T47D (cell line): Measurements from ENCODE around the gene DSCAML1.

Source experiments
- DNase-seq, 2 experiments: peaks; one replicate each; pipeline versions ENCODE4 v3.0.0 to v3.0.0-alpha.2; 2011 to 2012; ENCODE audit warnings: low read depth in 1 of 2, low spot score in 1 of 2
- JUND ChIP-seq: IDR thresholded peaks from 2 replicates; pipeline ENCODE4 v1.6.1; 2012; ENCODE audit warnings: low read depth
- in situ Hi-C: cut with HindIII; loops from 2 replicates; pipeline ENCODE4 v1.10.0; 2016; ENCODE audit warnings: low sequenced_read_pairs, low pct_unique_long_range_greater_than_20kb

DSCAML1 gene

GRCh38 chr11:117443266-117444186 lies 353.5 kb downstream of the DSCAML1 start:
- in situ Hi-C loops, result loop anchor here (25.0 kb wide), 1 partner anchor 369 kb away; the partner anchor contains the start of gene FXYD2
- no peak for TF ChIP-seq JUND
- peak; percentile 49 for DNase-seq

GRCh38 chr11:117442869-117443239 lies 354.2 kb downstream of the DSCAML1 start:
- in situ Hi-C loops, result loop anchor here (25.0 kb wide), 1 partner anchor 369 kb away; the partner anchor contains the start of gene FXYD2
- TF ChIP-seq JUND, result no peak

GRCh38 chr11:117442049-117442868 lies 354.8 kb downstream of the DSCAML1 start:
- TF ChIP-seq JUND, result no peak
- DNase-seq, result no peak
- in situ Hi-C loops, result loop anchor here (25.0 kb wide), 1 partner anchor 370 kb away; the partner anchor contains the start of gene FXYD2

More at GRCh38 chr11:117442869-117443239, 354.2 kb downstream of the DSCAML1 start:
- DNase-seq, result no peak

- no peak for DNase-seq
- TF ChIP-seq JUND, result no peak
- in situ Hi-C loops, result loop anchor here (25.0 kb wide), 1 partner anchor 371 kb away; the partner anchor contains the start of gene FXYD2
These were observed 355.7 kb downstream of the DSCAML1 start for GRCh38 chr11:117441146-117441975.

GRCh38 chr11:117440258-117440657 lies 356.8 kb downstream of the DSCAML1 start:
- TF ChIP-seq JUND, result no peak

GRCh38 chr11:117439256-117439655 lies 357.8 kb downstream of the DSCAML1 start:
- no peak for DNase-seq
- no peak for TF ChIP-seq JUND
- in situ Hi-C loops, result loop anchor here (25.0 kb wide), 1 partner anchor 373 kb away; the partner anchor contains the start of gene FXYD2

More at GRCh38 chr11:117440258-117440657, 356.8 kb downstream of the DSCAML1 start:
- no peak for DNase-seq
- in situ Hi-C loops, result loop anchor here (25.0 kb wide), 1 partner anchor 372 kb away; the partner anchor contains the start of gene FXYD2

GRCh38 chr11:117438371-117439000 lies 358.5 kb downstream of the DSCAML1 start:
- no peak for DNase-seq
- in situ Hi-C loops, result loop anchor here (25.0 kb wide), 1 partner anchor 374 kb away; the partner anchor contains the start of gene FXYD2
- no peak for TF ChIP-seq JUND

- in situ Hi-C loops, result loop anchor here (25.0 kb wide), 1 partner anchor 375 kb away; the partner anchor contains the start of gene FXYD2
- DNase-seq, result no peak
- no peak for TF ChIP-seq JUND
These were observed 359.3 kb downstream of the DSCAML1 start for GRCh38 chr11:117437791-117438130.

GRCh38 chr11:117437041-117437790 lies 359.8 kb downstream of the DSCAML1 start:
- TF ChIP-seq JUND, result no peak
- no peak for DNase-seq
- in situ Hi-C loops, result loop anchor here (25.0 kb wide), 1 partner anchor 375 kb away; the partner anchor contains the start of gene FXYD2

- DNase-seq, result no peak
- in situ Hi-C loops, result loop anchor here (25.0 kb wide), 1 partner anchor 377 kb away; the partner anchor contains the start of gene FXYD2
- no peak for TF ChIP-seq JUND
These were observed 361.7 kb downstream of the DSCAML1 start for GRCh38 chr11:117435326-117435725.
